GM18499 (cell line): ENCODE results near the gene ELAVL4.

Experiments
- ATAC-seq: cut with Tn5 transposase; IDR thresholded peaks from one replicate; pipeline ENCODE4 v1.9.1; 2021; ENCODE audit warnings: moderate number of reproducible peaks; ENCODE audit not compliant: insufficient read depth, unreplicated experiment

The ELAVL4 gene

GRCh38 chr1:50175719-50176639 lies 67.3 kb downstream of the ELAVL4 start:
- no peak for ATAC-seq

GRCh38 chr1:50177994-50178393 lies 69.3 kb downstream of the ELAVL4 start:
- ATAC-seq = no peak

GRCh38 chr1:50179639-50180038 lies 70.9 kb downstream of the ELAVL4 start:
- no peak for ATAC-seq

GRCh38 chr1:50180367-50180766 lies 71.6 kb downstream of the ELAVL4 start:
- no peak for ATAC-seq

- ATAC-seq = no peak
Observed at GRCh38 chr1:50181027-50181663, 72.4 kb downstream of the ELAVL4 start.

- no peak for ATAC-seq
Observed at GRCh38 chr1:50183378-50184133, 74.8 kb downstream of the ELAVL4 start.

- no peak for ATAC-seq
Observed at GRCh38 chr1:50189369-50189768, 80.6 kb downstream of the ELAVL4 start.

- no peak for ATAC-seq
Observed at GRCh38 chr1:50193002-50193401, 84.3 kb downstream of the ELAVL4 start.

GRCh38 chr1:50195205-50195604 lies 86.5 kb downstream of the ELAVL4 start:
- no peak for ATAC-seq

- no peak for ATAC-seq
Observed at GRCh38 chr1:50196081-50196480, 87.4 kb downstream of the ELAVL4 start.

GRCh38 chr1:50197216-50197615 lies 88.5 kb downstream of the ELAVL4 start:
- no peak for ATAC-seq

GRCh38 chr1:50208315-50208714 lies 99.6 kb downstream of the ELAVL4 start:
- no peak for ATAC-seq

GRCh38 chr1:50208756-50209155 lies 100.0 kb downstream of the ELAVL4 start:
- no peak for ATAC-seq

GRCh38 chr1:50209749-50210148 lies 101.0 kb downstream of the ELAVL4 start:
- ATAC-seq = no peak

- ATAC-seq = no peak
Observed at GRCh38 chr1:50213505-50213904, 104.8 kb downstream of the ELAVL4 start.

GRCh38 chr1:50214717-50215116 lies 106.0 kb downstream of the ELAVL4 start:
- ATAC-seq = no peak

GRCh38 chr1:50218344-50219120 lies 109.8 kb downstream of the ELAVL4 start:
- ATAC-seq = no peak

GRCh38 chr1:50228871-50229384 lies 120.2 kb downstream of the ELAVL4 start:
- ATAC-seq = no peak

- no peak for ATAC-seq
Observed at GRCh38 chr1:50231209-50231608, 122.5 kb downstream of the ELAVL4 start.

GRCh38 chr1:50232336-50232735 lies 123.6 kb downstream of the ELAVL4 start:
- no peak for ATAC-seq
